CD14-positive monocyte (primary cell): ENCODE results near the gene VKORC1L1. TPM values are rescaled to one million over a fixed set of nuclear protein-coding genes. Genes with fewer than 3 reads are reported as not detected.
"Not testable (repeated sequence)": the region's sequence is repeated elsewhere in the genome, so short reads cannot be mapped to it uniquely, and the experiment has no call there.

ENCODE experiments used
- DNase-seq, 3 donors: peaks; one replicate each; pipeline ENCODE4 v3.0.0-alpha.2; 2011 to 2022
- H2AFZ ChIP-seq: 2 replicates; pipeline ENCODE4 v1.6.0; 2012; ENCODE audit warnings: mild to moderate bottlenecking, low read depth, low read length, inconsistent platforms; ENCODE audit not compliant: insufficient read depth, poor library complexity, severe bottlenecking
- H3K27ac ChIP-seq, 2 donors: 1 replicate in 1 of 2; 2 replicates in 1 of 2; pipeline ENCODE4 v1.5.1; 2012 to 2013; ENCODE audit warnings: low read length in 2 of 2, control low read depth in 1 of 2, inconsistent platforms in 1 of 2, low read depth in 1 of 2, mild to moderate bottlenecking in 1 of 2
- H3K27me3 ChIP-seq, 2 donors: one replicate each; pipeline versions ENCODE4 v1.6.0 to v1.6.1; 2011 to 2013; ENCODE audit warnings: low read length in 2 of 2; ENCODE audit not compliant: control insufficient read depth in 2 of 2, insufficient read depth in 2 of 2
- H3K36me3 ChIP-seq, 2 donors: replicated peaks in 1 of 2; 1 replicate in 1 of 2; 2 replicates in 1 of 2; pipeline versions ENCODE4 v1.5.1 to v1.6.1; 2012 to 2013; ENCODE audit warnings: low read length in 2 of 2, control low read depth in 1 of 2, inconsistent platforms in 1 of 2, mild to moderate bottlenecking in 1 of 2; ENCODE audit not compliant: insufficient read depth in 2 of 2, control insufficient read depth in 1 of 2
- H3K4me1 ChIP-seq, 2 donors: 1 replicate in 1 of 2; 2 replicates in 1 of 2; pipeline versions ENCODE4 v1.5.1 to v1.6.1; 2012 to 2013; ENCODE audit warnings: low read length in 2 of 2, control low read depth in 1 of 2, inconsistent platforms in 1 of 2, mild to moderate bottlenecking in 1 of 2, moderate library complexity in 1 of 2; ENCODE audit not compliant: insufficient read depth in 2 of 2, control insufficient read depth in 1 of 2
- H3K4me2 ChIP-seq: replicated peaks from 2 replicates; pipeline ENCODE3; 2012; ENCODE audit warnings: low read length, moderate library complexity, mild to moderate bottlenecking; ENCODE audit not compliant: poor library complexity, severe bottlenecking; ENCODE audit errors: extremely low read depth
- H3K4me3 ChIP-seq, 3 experiments: fragments of 200-600 bp in 1 of 3; sonication (generic) in 1 of 3; replicated peaks in 1 of 3; 1 replicate in 2 of 3; 2 replicates in 1 of 3; pipeline ENCODE4 v1.5.1; 2011 to 2013; ENCODE audit warnings: low read length in 3 of 3, mild to moderate bottlenecking in 3 of 3, control low read depth in 2 of 3, low read depth in 2 of 3, inconsistent platforms in 1 of 3, moderate library complexity in 1 of 3
- H3K79me2 ChIP-seq: 2 replicates; pipeline ENCODE4 v1.6.0; 2012; ENCODE audit warnings: mild to moderate bottlenecking, control low read depth, inconsistent platforms, low read length, moderate library complexity; ENCODE audit not compliant: insufficient read depth
- H3K9ac ChIP-seq: 2 replicates; pipeline ENCODE4 v1.6.0; 2017; ENCODE audit warnings: low read length, mild to moderate bottlenecking; ENCODE audit not compliant: insufficient read depth, poor library complexity, severe bottlenecking
- H3K9me3 ChIP-seq, 2 donors: replicated peaks in 1 of 2; 1 replicate in 1 of 2; 2 replicates in 1 of 2; pipeline versions ENCODE4 v1.5.1 to v1.6.1; 2012 to 2013; ENCODE audit warnings: low read length in 2 of 2, control low read depth in 1 of 2; ENCODE audit not compliant: control insufficient read depth in 1 of 2, insufficient read depth in 1 of 2
- H4K20me1 ChIP-seq: 2 replicates; pipeline ENCODE4 v1.6.0; 2012; ENCODE audit warnings: mild to moderate bottlenecking, low read length, control low read depth, moderate library complexity; ENCODE audit not compliant: insufficient read depth
- H3K27ac Mint-ChIP-seq, 7 donors: one replicate each; pipeline ENCODE4 v1.8.0; 2020; ENCODE audit warnings: mild to moderate bottlenecking in 7 of 7, mixed read lengths in 7 of 7, moderate library complexity in 6 of 7, inconsistent platforms in 2 of 7
- H3K27me3 Mint-ChIP-seq, 3 donors: one replicate each; pipeline ENCODE4 v1.8.0; 2021 to 2022; ENCODE audit warnings: low read depth in 3 of 3, mild to moderate bottlenecking in 3 of 3, mixed read lengths in 3 of 3, moderate library complexity in 3 of 3, inconsistent platforms in 1 of 3
- H3K36me3 Mint-ChIP-seq, 2 donors: one replicate each; pipeline ENCODE4 v1.8.0; 2020; ENCODE audit warnings: mixed read lengths in 2 of 2, inconsistent platforms in 1 of 2, mild to moderate bottlenecking in 1 of 2
- H3K4me1 Mint-ChIP-seq: one replicate; pipeline ENCODE4 v1.8.0; 2020; ENCODE audit warnings: mild to moderate bottlenecking, mixed read lengths
- H3K4me3 Mint-ChIP-seq, 2 donors: one replicate each; pipeline ENCODE4 v1.8.0; 2020; ENCODE audit warnings: mild to moderate bottlenecking in 2 of 2, mixed read lengths in 2 of 2, moderate library complexity in 1 of 2
- H3K9me3 Mint-ChIP-seq, 7 donors: one replicate each; pipeline ENCODE4 v1.8.0; 2020 to 2022; ENCODE audit warnings: mixed read lengths in 7 of 7, mild to moderate bottlenecking in 6 of 7, moderate library complexity in 6 of 7, inconsistent platforms in 2 of 7
- CTCF ChIP-seq: fragments of 200-600 bp; IDR thresholded peaks from one replicate; pipeline ENCODE4 v1.8.0; 2022; ENCODE audit warnings: antibody characterized with exemption, mild to moderate bottlenecking
- WGBS: methylation state at CpG from one replicate; pipeline ENCODE4 v1.1.5; 2013; ENCODE audit warnings: missing lambda C conversion rate; ENCODE audit not compliant: insufficient coverage; 5-methylcytosine and 5-hydroxymethylcytosine counted together
- intact Hi-C, 2 donors: fragments of 100-400 bp; cut with micrococcal nuclease; formaldehyde crosslinking; loops; one replicate each; pipeline versions ENCODE4 v1.15.0 to v1.15.1; 2023
- polyA plus RNA-seq, 3 donors: library from polyadenylated mRNA; depleted of rRNA in 1 of 3; unstranded in 2 of 3; stranded (reverse) in 1 of 3; fragments of 300-500 nt in 2 of 3; fragments of >200 nt in 1 of 3; fragmentation: Illumina TruSeq in 2 of 3; gene quantifications; 1 replicate in 2 of 3; 2 replicates in 1 of 3; pipeline ENCODE4 v1.2.3, GENCODE V29; 2012 to 2021

The VKORC1L1 gene
- polyA plus RNA-seq, 3 donors = 1.9 to 3.2 (median 2.7) TPM

DNA sequence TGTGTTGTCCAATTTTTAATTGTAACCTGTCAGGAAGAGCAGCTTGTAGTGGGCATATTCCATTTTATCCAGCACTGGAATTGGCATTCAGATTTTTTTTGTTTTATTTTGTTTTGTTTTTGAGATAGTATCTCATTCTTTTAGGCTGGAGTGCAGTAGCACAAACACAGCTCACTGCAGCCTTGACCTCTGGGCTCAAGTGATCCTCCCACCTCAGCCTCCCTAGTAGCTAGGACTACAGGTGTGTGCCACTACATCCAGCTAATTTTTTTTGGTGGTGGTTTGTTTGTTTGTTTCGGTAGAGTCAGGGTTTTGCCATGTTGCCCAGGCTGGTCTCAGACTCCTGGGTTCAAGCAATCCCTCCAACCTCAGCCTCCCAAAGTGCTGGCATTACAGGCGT is 64.4 kb downstream of the VKORC1L1 start:
- no peaks in the 10 kb centered on the region for H3K27me3 Mint-ChIP-seq
- no peak overlapping the region for H3K4me2 ChIP-seq
- no peak overlapping the region for H2AFZ ChIP-seq
- H3K4me1 Mint-ChIP-seq = peaks cover 2% of the 10 kb centered on the region
- no peak overlapping the region for H3K4me3 ChIP-seq
- H3K36me3 ChIP-seq = peaks cover 0 to 10% of the 10 kb centered on the region in 2 donors
- peaks cover 7 to 9% of the 10 kb centered on the region in 2 donors for H3K36me3 Mint-ChIP-seq
- no peaks in the 10 kb centered on the region for H3K4me1 ChIP-seq
- no peak overlapping the region for H3K27ac ChIP-seq
- no peak for DNase-seq
- H3K4me3 Mint-ChIP-seq = no peak overlapping the region
- no peaks in the 10 kb centered on the region for H3K9me3 ChIP-seq
- H4K20me1 ChIP-seq = no peaks in the 10 kb centered on the region
- no peaks in the 10 kb centered on the region for H3K27me3 ChIP-seq
- no peak overlapping the region for H3K9ac ChIP-seq
- WGBS = no CpG with 5 or more reads among the region's 2 CpGs
- intact Hi-C loops = no loop called here
- H3K9me3 Mint-ChIP-seq = peaks cover 0 to 2% (median 0%) of the 10 kb centered on the region in 7 donors
- H3K79me2 ChIP-seq = peaks cover 7% of the 10 kb centered on the region
- TF ChIP-seq CTCF = no peak
- H3K27ac Mint-ChIP-seq = peak overlapping the region in 4 of 7 donors; percentile 18 to 41 (median 35)

DNA sequence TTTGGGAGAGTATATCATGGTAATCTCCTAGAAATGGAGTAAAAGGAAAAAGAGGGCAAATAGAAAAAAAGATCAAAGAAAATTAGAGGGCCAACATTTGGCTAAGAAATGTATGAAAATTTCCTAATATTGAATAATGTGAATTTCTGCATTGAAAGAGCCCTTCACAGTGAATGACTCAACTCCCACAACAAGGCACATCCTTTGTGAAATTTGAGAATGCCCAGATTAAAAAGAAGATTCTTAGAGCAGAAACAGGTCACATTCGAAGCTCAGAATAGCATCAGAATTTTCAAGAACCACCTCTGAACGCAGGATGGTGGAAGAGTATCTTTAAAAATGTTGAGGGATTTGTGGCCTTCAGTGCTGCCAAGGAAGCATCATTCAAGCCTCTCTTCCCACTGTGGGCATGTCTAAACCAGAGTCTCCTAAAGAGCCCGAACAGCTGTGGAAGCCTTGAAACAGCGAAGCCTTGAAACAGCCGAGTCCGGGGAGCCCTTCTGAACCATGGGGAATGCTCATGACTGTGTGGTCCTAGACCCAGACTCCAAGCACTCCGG is 65.5 kb downstream of the VKORC1L1 start:
- no peaks in the 10 kb centered on the region for H3K4me1 Mint-ChIP-seq
- Histone ChIP-seq H3K27me3 (no peaks in the 10 kb centered on the region), H3K9ac (no peak overlapping the region), H3K4me1 (no peaks in the 10 kb centered on the region), H3K4me2 (no peak overlapping the region), H4K20me1 (no peaks in the 10 kb centered on the region), H3K79me2 (peaks cover 7% of the 10 kb centered on the region), H3K36me3 (peaks cover 0 to 10% of the 10 kb centered on the region in 2 donors), H3K4me3 (no peak overlapping the region), H2AFZ (no peak overlapping the region), H3K9me3 (no peaks in the 10 kb centered on the region), H3K27ac (no peak overlapping the region)
- intact Hi-C loops = no loop called here
- DNase-seq = no peak
- no peak overlapping the region for H3K4me3 Mint-ChIP-seq
- H3K27ac Mint-ChIP-seq = no peak overlapping the region
- WGBS = 100% methylated on average over 3 of the region's 7 CpGs
- TF ChIP-seq CTCF = no peak
- H3K9me3 Mint-ChIP-seq = peaks cover 0 to 2% (median 0%) of the 10 kb centered on the region in 7 donors
- no peaks in the 10 kb centered on the region for H3K27me3 Mint-ChIP-seq
- peaks cover 7 to 9% of the 10 kb centered on the region in 2 donors for H3K36me3 Mint-ChIP-seq

DNA sequence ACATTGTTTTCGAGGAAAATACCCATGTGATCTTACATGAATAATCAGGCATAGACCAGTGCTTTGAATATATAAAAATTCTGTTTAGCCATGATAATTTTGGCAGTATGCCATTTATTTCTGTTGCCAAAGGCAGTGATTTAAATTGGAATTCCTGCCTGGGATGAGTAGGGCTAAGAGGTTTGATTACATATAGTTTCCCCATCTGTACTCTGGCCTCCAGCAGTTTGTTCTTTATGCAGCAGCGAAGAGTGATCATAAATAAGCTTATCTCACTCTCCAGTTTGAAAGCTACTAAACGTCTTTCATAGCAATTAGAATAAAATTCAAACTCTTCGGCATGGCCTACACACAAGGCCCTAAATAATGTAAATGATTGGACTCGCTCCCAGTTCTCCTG is 72.9 kb downstream of the VKORC1L1 start:
- H3K79me2 ChIP-seq, H3K9me3 ChIP-seq, H3K4me2 ChIP-seq, intact Hi-C loops, H2AFZ ChIP-seq, DNase-seq, H3K36me3 ChIP-seq, H3K27ac Mint-ChIP-seq, H3K4me3 ChIP-seq, H3K27me3 ChIP-seq, H3K27me3 Mint-ChIP-seq, H3K9me3 Mint-ChIP-seq, H4K20me1 ChIP-seq, H3K36me3 Mint-ChIP-seq, H3K4me1 Mint-ChIP-seq, H3K4me1 ChIP-seq, H3K27ac ChIP-seq, H3K4me3 Mint-ChIP-seq, H3K9ac ChIP-seq: not testable (repeated sequence)
- no CpG with 5 or more reads among the region's 5 CpGs for WGBS
